Measurements from ENCODE around the gene SMIM7. TPM values are rescaled to one million over a fixed set of nuclear protein-coding genes. Genes with fewer than 3 reads are reported as not detected.
"Not testable (repeated sequence)": the region's sequence is repeated elsewhere in the genome, so short reads cannot be mapped to it uniquely, and the experiment has no call there.

SMIM7 gene
- total RNA-seq, 1 donor from 2014 or later, result 78.7 TPM

- no peaks in the 10 kb centered on the region for H3K9me3 Mint-ChIP-seq
- H3K4me1 Mint-ChIP-seq, result peaks cover 18% of the 10 kb centered on the region
- TF ChIP-seq CTCF (conservative IDR thresholded peaks at IDR 0.05), result no peak
- peaks cover 38% of the 10 kb centered on the region for H3K36me3 Mint-ChIP-seq (ENCODE audit: low read depth)
- no peak for DNase-seq (ENCODE audit: low read depth, low spot score)
- no peak overlapping the region for H3K27ac Mint-ChIP-seq (ENCODE audit: unreplicated experiment)
- no peak overlapping the region for H3K4me3 Mint-ChIP-seq
- peaks cover 3% of the 10 kb centered on the region for H3K27me3 Mint-ChIP-seq (ENCODE audit: low read depth)
Observed at GRCh38 chr19:16655727-16656126, 4.2 kb downstream of the SMIM7 start.

- Mint-ChIP-seq H3K4me1 (peaks cover 14% of the 10 kb centered on the region), H3K4me3 (peak overlapping the region; percentile 40), H3K27ac (ENCODE audit: unreplicated experiment) (no peak overlapping the region), H3K36me3 (ENCODE audit: low read depth) (peaks cover 43% of the 10 kb centered on the region), H3K27me3 (ENCODE audit: low read depth) (no peaks in the 10 kb centered on the region), H3K9me3 (no peaks in the 10 kb centered on the region)
- TF ChIP-seq CTCF (conservative IDR thresholded peaks at IDR 0.05), result no peak
- no peak for DNase-seq (ENCODE audit: low read depth, low spot score)
Observed at GRCh38 chr19:16654627-16655026, 5.3 kb downstream of the SMIM7 start.

GRCh38 chr19:16654140-16654539, 5.8 kb downstream of the SMIM7 start:
- TF ChIP-seq CTCF (conservative IDR thresholded peaks at IDR 0.05), result no peak
- Mint-ChIP-seq H3K9me3 (no peaks in the 10 kb centered on the region), H3K27me3 (ENCODE audit: low read depth) (no peaks in the 10 kb centered on the region), H3K36me3 (ENCODE audit: low read depth) (peaks cover 43% of the 10 kb centered on the region), H3K4me3 (peak overlapping the region; percentile 40), H3K27ac (ENCODE audit: unreplicated experiment) (no peak overlapping the region), H3K4me1 (peaks cover 11% of the 10 kb centered on the region)
- DNase-seq (ENCODE audit: low read depth, low spot score), result no peak

- Mint-ChIP-seq H3K4me1 (no peaks in the 10 kb centered on the region), H3K36me3 (ENCODE audit: low read depth) (peaks cover 42% of the 10 kb centered on the region), H3K27me3 (ENCODE audit: low read depth) (no peaks in the 10 kb centered on the region), H3K27ac (ENCODE audit: unreplicated experiment) (no peak overlapping the region), H3K4me3 (no peak overlapping the region), H3K9me3 (no peaks in the 10 kb centered on the region)
- DNase-seq (ENCODE audit: low read depth, low spot score), result no peak
- TF ChIP-seq CTCF (conservative IDR thresholded peaks at IDR 0.05), result no peak
Observed at GRCh38 chr19:16652854-16653253, 7.1 kb downstream of the SMIM7 start.

- H3K36me3 Mint-ChIP-seq (ENCODE audit: low read depth), result peaks cover 37% of the 10 kb centered on the region
- H3K27me3 Mint-ChIP-seq (ENCODE audit: low read depth); DNase-seq (ENCODE audit: low read depth, low spot score); H3K27ac Mint-ChIP-seq (ENCODE audit: unreplicated experiment); H3K4me1 Mint-ChIP-seq; H3K9me3 Mint-ChIP-seq; H3K4me3 Mint-ChIP-seq: not testable (repeated sequence)
Observed at GRCh38 chr19:16651421-16652188, 8.3 kb downstream of the SMIM7 start.

DNA sequence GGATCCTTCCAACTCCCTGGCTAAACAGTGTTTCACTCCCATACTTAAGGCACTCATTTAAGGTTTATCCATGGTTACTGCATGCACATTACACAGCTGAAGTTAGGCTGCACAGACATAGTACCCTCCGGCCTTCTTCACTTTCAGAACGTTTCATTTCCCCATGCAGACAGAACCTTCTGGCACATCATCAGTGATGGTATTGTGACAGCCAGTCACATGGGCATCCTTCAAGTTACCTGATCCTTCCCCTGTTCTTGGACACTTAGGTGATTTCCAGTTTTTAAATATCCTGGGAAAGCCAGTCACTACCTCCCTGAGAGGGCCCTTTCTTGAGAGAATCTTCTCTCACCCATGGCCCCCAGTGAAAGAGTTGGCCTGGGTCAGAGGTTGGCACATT, 9.1 kb downstream of the SMIM7 start:
- H3K9me3 Mint-ChIP-seq, result no peaks in the 10 kb centered on the region
- no peaks in the 10 kb centered on the region for H3K27me3 Mint-ChIP-seq (ENCODE audit: low read depth)
- no peaks in the 10 kb centered on the region for H3K4me1 Mint-ChIP-seq
- TF ChIP-seq CTCF (conservative IDR thresholded peaks at IDR 0.05), result no peak
- H3K27ac Mint-ChIP-seq (ENCODE audit: unreplicated experiment), result no peak overlapping the region
- peaks cover 33% of the 10 kb centered on the region for H3K36me3 Mint-ChIP-seq (ENCODE audit: low read depth)
- no peak overlapping the region for H3K4me3 Mint-ChIP-seq
- no peak for DNase-seq (ENCODE audit: low read depth, low spot score)
